HG03103 (cell line): ENCODE measurements around the gene CEP192.
A peak's percentile ranks its signal among the peaks of the same experiment; 100 is the strongest.
"Not testable (repeated sequence)": the region's sequence is repeated elsewhere in the genome, so short reads cannot be mapped to it uniquely, and the experiment has no call there.

Experiments
- ATAC-seq: cut with Tn5 transposase; IDR thresholded peaks from one replicate; pipeline ENCODE4 v1.9.1; 2021; ENCODE audit warnings: low read depth; ENCODE audit not compliant: unreplicated experiment

The CEP192 gene

GRCh38 chr18:12989397-12990122 is 1.6 kb upstream of the CEP192 start:
- no peak for ATAC-seq

- no peak for ATAC-seq
These were observed 1.1 kb upstream of the CEP192 start for GRCh38 chr18:12990123-12990475.

- no peak for ATAC-seq
These were observed 558 bp upstream of the CEP192 start for GRCh38 chr18:12990641-12990966.

GRCh38 chr18:12991821-12992179 is 638 bp downstream of the CEP192 start:
- ATAC-seq = no peak

- no peak for ATAC-seq
These were observed 2.3 kb downstream of the CEP192 start for GRCh38 chr18:12993439-12993838.

- ATAC-seq = no peak
These were observed 4.3 kb downstream of the CEP192 start for GRCh38 chr18:12995424-12995823.

GRCh38 chr18:12995952-12996477 is 4.9 kb downstream of the CEP192 start:
- no peak for ATAC-seq

GRCh38 chr18:12996661-12997292 is 5.6 kb downstream of the CEP192 start:
- no peak for ATAC-seq

- ATAC-seq = not testable (repeated sequence)
These were observed 6.2 kb downstream of the CEP192 start for GRCh38 chr18:12997330-12997729.

- ATAC-seq = no peak
These were observed 7.3 kb downstream of the CEP192 start for GRCh38 chr18:12998332-12999060.

- peak; percentile 47 for ATAC-seq
These were observed 12.3 kb downstream of the CEP192 start for GRCh38 chr18:13003466-13003896.

- no peak for ATAC-seq
These were observed 13.2 kb downstream of the CEP192 start for GRCh38 chr18:13004396-13004795.

- no peak for ATAC-seq
These were observed 14.1 kb downstream of the CEP192 start for GRCh38 chr18:13005289-13005688.

GRCh38 chr18:13006531-13007247 is 15.5 kb downstream of the CEP192 start:
- ATAC-seq = no peak

- ATAC-seq = no peak
These were observed 16.0 kb downstream of the CEP192 start for GRCh38 chr18:13007248-13007560.

- no peak for ATAC-seq
These were observed 20.6 kb downstream of the CEP192 start for GRCh38 chr18:13011719-13012118.

- no peak for ATAC-seq
These were observed 23.1 kb downstream of the CEP192 start for GRCh38 chr18:13014232-13014631.

GRCh38 chr18:13014818-13015217 is 23.7 kb downstream of the CEP192 start:
- ATAC-seq = no peak

- ATAC-seq = no peak
These were observed 26.2 kb downstream of the CEP192 start for GRCh38 chr18:13017247-13017875.

- ATAC-seq = no peak
These were observed 27.2 kb downstream of the CEP192 start for GRCh38 chr18:13018374-13018773.

GRCh38 chr18:13019301-13019700 is 28.1 kb downstream of the CEP192 start:
- ATAC-seq = no peak
